ENCODE measurements around the gene RGS7.
"Not testable (repeated sequence)": the region's sequence is repeated elsewhere in the genome, so short reads cannot be mapped to it uniquely, and the experiment has no call there.

The RGS7 gene

DNA sequence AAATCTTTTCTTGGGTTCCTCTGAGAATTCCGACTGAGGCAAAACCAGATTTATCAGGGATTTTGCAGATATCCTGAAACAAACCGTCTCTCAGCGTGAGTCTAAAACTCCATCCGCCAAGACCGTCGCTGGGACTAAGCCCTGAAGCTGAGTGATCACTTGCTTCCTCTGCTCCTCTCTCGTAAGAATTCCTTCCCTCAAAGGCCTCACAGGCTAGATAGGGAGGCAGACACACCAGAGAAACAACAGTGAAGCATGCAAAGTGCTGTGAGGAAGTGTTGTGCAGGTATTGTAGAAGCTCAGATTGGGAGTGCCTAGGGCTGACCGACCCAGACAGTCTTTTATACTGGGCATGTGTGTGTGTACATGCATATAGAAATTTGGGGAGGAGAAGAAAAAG is 119.1 kb downstream of the RGS7 start:
- H3K4me1 Mint-ChIP-seq = no peaks in the 10 kb centered on the region
- no peaks in the 10 kb centered on the region for H3K9me3 Mint-ChIP-seq
- H3K36me3 Mint-ChIP-seq (ENCODE audit: low read depth) = no peaks in the 10 kb centered on the region
- DNase-seq = no peak
- no peak overlapping the region for H3K4me3 Mint-ChIP-seq
- no peak for TF ChIP-seq CTCF (IDR thresholded peaks at IDR 0.05)
- no peak overlapping the region for H3K27ac Mint-ChIP-seq
- peaks cover 12% of the 10 kb centered on the region for H3K27me3 Mint-ChIP-seq (ENCODE audit: low read depth, poor library complexity)

- TF ChIP-seq CTCF (IDR thresholded peaks at IDR 0.05) = no peak
- no peak for DNase-seq
- H3K36me3 Mint-ChIP-seq (ENCODE audit: low read depth) = no peaks in the 10 kb centered on the region
- H3K27me3 Mint-ChIP-seq (ENCODE audit: low read depth, poor library complexity) = peaks cover 6% of the 10 kb centered on the region
- H3K9me3 Mint-ChIP-seq = no peaks in the 10 kb centered on the region
- no peaks in the 10 kb centered on the region for H3K4me1 Mint-ChIP-seq
- H3K4me3 Mint-ChIP-seq = no peak overlapping the region
- no peak overlapping the region for H3K27ac Mint-ChIP-seq
Observed at GRCh38 chr1:241235256-241235897, 121.6 kb downstream of the RGS7 start.

- no peak for TF ChIP-seq CTCF (IDR thresholded peaks at IDR 0.05)
- DNase-seq = no peak
- H3K27ac Mint-ChIP-seq = no peak overlapping the region
- no peaks in the 10 kb centered on the region for H3K36me3 Mint-ChIP-seq (ENCODE audit: low read depth)
- H3K4me1 Mint-ChIP-seq = no peaks in the 10 kb centered on the region
- peaks cover 3% of the 10 kb centered on the region for H3K27me3 Mint-ChIP-seq (ENCODE audit: low read depth, poor library complexity)
- no peaks in the 10 kb centered on the region for H3K9me3 Mint-ChIP-seq
- H3K4me3 Mint-ChIP-seq = no peak overlapping the region
Observed at GRCh38 chr1:241229711-241230110, 127.3 kb downstream of the RGS7 start.

DNA sequence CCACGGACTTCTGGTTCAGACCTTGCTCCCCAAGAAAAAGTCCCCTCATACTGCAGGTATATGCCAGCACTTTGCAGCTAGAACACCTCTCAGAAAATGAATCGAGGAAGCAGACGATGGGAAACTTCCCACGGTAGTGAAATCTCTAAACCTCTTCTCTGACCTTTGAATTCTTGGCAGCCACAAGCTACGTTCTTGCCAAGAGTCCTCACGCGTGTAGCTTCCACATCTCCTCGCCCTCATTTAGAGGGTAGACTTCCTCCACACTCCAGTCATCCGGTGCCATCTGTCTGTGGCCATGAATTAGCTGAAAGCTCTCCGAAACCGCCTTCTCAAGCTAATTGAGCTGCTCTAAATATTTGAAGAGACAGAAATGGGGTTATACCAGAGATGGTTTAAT is 127.8 kb downstream of the RGS7 start:
- TF ChIP-seq CTCF (IDR thresholded peaks at IDR 0.05) = no peak

GRCh38 chr1:241228339-241228738 is 128.7 kb downstream of the RGS7 start:
- Mint-ChIP-seq H3K4me3 (no peak overlapping the region), H3K4me1 (no peaks in the 10 kb centered on the region), H3K9me3 (no peaks in the 10 kb centered on the region), H3K27ac (no peak overlapping the region), H3K36me3 (ENCODE audit: low read depth) (no peaks in the 10 kb centered on the region), H3K27me3 (ENCODE audit: low read depth, poor library complexity) (peaks cover 3% of the 10 kb centered on the region)
- no peak for TF ChIP-seq CTCF (IDR thresholded peaks at IDR 0.05)
- no peak for DNase-seq

More for the DNA sequence above, 127.8 kb downstream of the RGS7 start:
- peaks cover 3% of the 10 kb centered on the region for H3K27me3 Mint-ChIP-seq (ENCODE audit: low read depth, poor library complexity)
- no peak for DNase-seq
- H3K27ac Mint-ChIP-seq = peak overlapping the region; percentile 66
- H3K4me1 Mint-ChIP-seq = no peaks in the 10 kb centered on the region
- no peak overlapping the region for H3K4me3 Mint-ChIP-seq
- no peaks in the 10 kb centered on the region for H3K9me3 Mint-ChIP-seq
- H3K36me3 Mint-ChIP-seq (ENCODE audit: low read depth) = no peaks in the 10 kb centered on the region

DNA sequence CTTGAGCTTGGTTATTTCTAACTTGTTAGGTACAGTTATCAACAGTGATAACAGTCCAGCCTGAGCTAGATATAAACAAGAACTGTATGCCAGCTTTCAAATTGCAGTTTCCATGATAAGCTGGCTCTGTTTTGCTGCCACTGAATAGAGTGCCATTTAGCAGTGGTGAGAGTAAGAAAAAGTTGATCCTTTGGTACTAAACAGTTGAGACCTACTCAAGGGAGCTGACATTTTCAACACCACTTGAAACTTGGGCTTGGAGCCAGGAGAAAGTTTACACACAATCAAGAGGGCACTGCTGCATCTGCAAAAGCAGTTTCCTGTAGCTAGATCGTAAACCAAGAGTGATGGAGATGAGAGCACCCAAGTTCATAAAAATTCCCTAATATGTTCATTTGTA is 131.3 kb downstream of the RGS7 start:
- H3K9me3 Mint-ChIP-seq = no peaks in the 10 kb centered on the region
- DNase-seq = no peak
- H3K27ac Mint-ChIP-seq = no peak overlapping the region
- H3K36me3 Mint-ChIP-seq (ENCODE audit: low read depth) = no peaks in the 10 kb centered on the region
- no peak for TF ChIP-seq CTCF (IDR thresholded peaks at IDR 0.05)
- no peaks in the 10 kb centered on the region for H3K4me1 Mint-ChIP-seq
- H3K4me3 Mint-ChIP-seq = no peak overlapping the region
- peaks cover 3% of the 10 kb centered on the region for H3K27me3 Mint-ChIP-seq (ENCODE audit: low read depth, poor library complexity)

- H3K36me3 Mint-ChIP-seq (ENCODE audit: low read depth); H3K4me1 Mint-ChIP-seq; H3K27me3 Mint-ChIP-seq (ENCODE audit: low read depth, poor library complexity); H3K4me3 Mint-ChIP-seq; H3K9me3 Mint-ChIP-seq; H3K27ac Mint-ChIP-seq; DNase-seq: not testable (repeated sequence)
Observed at GRCh38 chr1:241224189-241224588, 132.8 kb downstream of the RGS7 start.

DNA sequence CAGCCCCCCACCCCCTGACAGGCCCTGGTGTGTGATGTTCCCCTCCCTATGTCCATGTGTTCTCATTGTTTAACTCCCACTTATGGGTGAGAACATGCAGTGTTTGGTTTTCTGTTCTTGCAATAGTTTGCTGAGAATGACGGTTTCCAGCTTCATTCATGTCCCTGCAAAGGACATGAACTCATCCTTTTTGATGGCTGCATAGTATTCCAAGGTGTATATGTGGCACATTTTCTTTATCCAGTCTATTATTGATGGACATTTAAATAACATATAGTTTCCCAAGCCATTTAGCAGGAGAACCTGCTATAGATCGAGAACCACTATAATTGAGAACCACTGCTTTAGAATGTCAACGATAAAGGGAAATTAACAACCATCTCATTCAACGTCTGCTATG is 134.2 kb downstream of the RGS7 start:
- H3K36me3 Mint-ChIP-seq (ENCODE audit: low read depth); H3K27ac Mint-ChIP-seq; H3K4me3 Mint-ChIP-seq; H3K27me3 Mint-ChIP-seq (ENCODE audit: low read depth, poor library complexity); H3K9me3 Mint-ChIP-seq; DNase-seq; H3K4me1 Mint-ChIP-seq: not testable (repeated sequence)

Data from nephron progenitor cell (in vitro differentiated cells).